ENCODE measurements around the gene CEBPZ.
"Not testable (repeated sequence)": the region's sequence is repeated elsewhere in the genome, so short reads cannot be mapped to it uniquely, and the experiment has no call there.

The CEBPZ gene

GRCh38 chr2:37215250-37215649 lies 16.1 kb downstream of the CEBPZ start:
- Histone ChIP-seq H3K79me2 (ENCODE audit: insufficient read depth, low read length) (no peaks in the 10 kb centered on the region; the same call in 1 of the 2 replicates), H3K4me2 (ENCODE audit: low read depth, low read length, poor library complexity, severe bottlenecking) (no peak overlapping the region), H3K4me3 (ENCODE audit: low read length, poor library complexity, severe bottlenecking) (no peak overlapping the region), H4K20me1 (ENCODE audit: insufficient read depth, low read length, poor library complexity, severe bottlenecking) (no peaks in the 10 kb centered on the region), H3K4me1 (ENCODE audit: insufficient read depth, low read length, poor library complexity, severe bottlenecking) (no peaks in the 10 kb centered on the region), H3K27me3 (ENCODE audit: insufficient read depth, low read length, poor library complexity, severe bottlenecking) (no peaks in the 10 kb centered on the region), H2AFZ (ENCODE audit: low read length) (no peak overlapping the region), H3F3A (ENCODE audit: low read depth) (no peaks in the 10 kb centered on the region; the same call in 1 of the 2 replicates), H3K9ac (ENCODE audit: low read depth, low read length, poor library complexity, severe bottlenecking) (no peak overlapping the region), H3K36me3 (ENCODE audit: insufficient read depth, low read length) (peaks cover 69% of the 10 kb centered on the region), H3K9me2 (replicated peaks; ENCODE audit: low read depth, low read length) (no peaks in the 10 kb centered on the region), H3K9me3 (ENCODE audit: insufficient read depth, low read depth, low read length) (no peaks in the 10 kb centered on the region)
- TF ChIP-seq CTCF (conservative IDR thresholded peaks at IDR 0.05; ENCODE audit: low read length) (no peak), EZH2phosphoT487 (IDR thresholded peaks at IDR 0.05; ENCODE audit: borderline replicate concordance) (no peak)

- Histone ChIP-seq H3K79me2 (ENCODE audit: insufficient read depth, low read length) (peaks cover 26% of the 10 kb centered on the region), H3K9me3 (ENCODE audit: insufficient read depth, low read depth, low read length) (peaks cover 7% of the 10 kb centered on the region; the same call in 1 of the 2 replicates), H3K9ac (ENCODE audit: low read depth, low read length, poor library complexity, severe bottlenecking) (no peak overlapping the region), H4K20me1 (ENCODE audit: insufficient read depth, low read length, poor library complexity, severe bottlenecking) (no peaks in the 10 kb centered on the region), H2AFZ (ENCODE audit: low read length) (no peak overlapping the region), H3K36me3 (ENCODE audit: insufficient read depth, low read length) (peaks cover 86% of the 10 kb centered on the region), H3K9me2 (replicated peaks; ENCODE audit: low read depth, low read length) (no peaks in the 10 kb centered on the region), H3K4me2 (ENCODE audit: low read depth, low read length, poor library complexity, severe bottlenecking) (no peak overlapping the region), H3K27me3 (ENCODE audit: insufficient read depth, low read length, poor library complexity, severe bottlenecking) (no peaks in the 10 kb centered on the region), H3F3A (ENCODE audit: low read depth) (no peaks in the 10 kb centered on the region; the same call in 1 of the 2 replicates), H3K4me1 (ENCODE audit: insufficient read depth, low read length, poor library complexity, severe bottlenecking) (no peaks in the 10 kb centered on the region), H3K4me3 (ENCODE audit: low read length, poor library complexity, severe bottlenecking) (no peak overlapping the region)
- no peak for TF ChIP-seq EZH2phosphoT487 (IDR thresholded peaks at IDR 0.05; ENCODE audit: borderline replicate concordance)
- no peak for TF ChIP-seq CTCF (conservative IDR thresholded peaks at IDR 0.05; ENCODE audit: low read length)
Observed at GRCh38 chr2:37211939-37212338, 19.5 kb downstream of the CEBPZ start.

- Histone ChIP-seq H3K79me2 (ENCODE audit: insufficient read depth, low read length) (peaks cover 33% of the 10 kb centered on the region), H3K4me3 (ENCODE audit: low read length, poor library complexity, severe bottlenecking) (no peak overlapping the region), H3K27me3 (ENCODE audit: insufficient read depth, low read length, poor library complexity, severe bottlenecking) (no peaks in the 10 kb centered on the region), H2AFZ (ENCODE audit: low read length) (no peak overlapping the region), H3K36me3 (ENCODE audit: insufficient read depth, low read length) (peaks cover 86% of the 10 kb centered on the region), H3K9me2 (replicated peaks; ENCODE audit: low read depth, low read length) (no peaks in the 10 kb centered on the region), H3K9ac (ENCODE audit: low read depth, low read length, poor library complexity, severe bottlenecking) (no peak overlapping the region), H3K4me1 (ENCODE audit: insufficient read depth, low read length, poor library complexity, severe bottlenecking) (no peaks in the 10 kb centered on the region), H3F3A (ENCODE audit: low read depth) (no peaks in the 10 kb centered on the region; the same call in 1 of the 2 replicates), H3K4me2 (ENCODE audit: low read depth, low read length, poor library complexity, severe bottlenecking) (no peak overlapping the region), H4K20me1 (ENCODE audit: insufficient read depth, low read length, poor library complexity, severe bottlenecking) (no peaks in the 10 kb centered on the region), H3K9me3 (ENCODE audit: insufficient read depth, low read depth, low read length) (peaks cover 7% of the 10 kb centered on the region; the same call in 1 of the 2 replicates)
- TF ChIP-seq CTCF (conservative IDR thresholded peaks at IDR 0.05; ENCODE audit: low read length): no peak
- no peak for TF ChIP-seq EZH2phosphoT487 (IDR thresholded peaks at IDR 0.05; ENCODE audit: borderline replicate concordance)
Observed at GRCh38 chr2:37211212-37211611, 20.2 kb downstream of the CEBPZ start.

GRCh38 chr2:37206760-37207159 lies 24.6 kb downstream of the CEBPZ start:
- H3K9me2 ChIP-seq (replicated peaks; ENCODE audit: low read depth, low read length): not testable (repeated sequence)
- H3K79me2 ChIP-seq (ENCODE audit: insufficient read depth, low read length): peaks cover 62% of the 10 kb centered on the region

More at GRCh38 chr2:37206760-37207159, 24.6 kb downstream of the CEBPZ start:
- peaks cover 17% of the 10 kb centered on the region for H4K20me1 ChIP-seq (ENCODE audit: insufficient read depth, low read length, poor library complexity, severe bottlenecking)
- not testable (repeated sequence) for H3F3A ChIP-seq (ENCODE audit: low read depth); H3K4me3 ChIP-seq (ENCODE audit: low read length, poor library complexity, severe bottlenecking); H2AFZ ChIP-seq (ENCODE audit: low read length); H3K4me2 ChIP-seq (ENCODE audit: low read depth, low read length, poor library complexity, severe bottlenecking); H3K9ac ChIP-seq (ENCODE audit: low read depth, low read length, poor library complexity, severe bottlenecking); H3K27me3 ChIP-seq (ENCODE audit: insufficient read depth, low read length, poor library complexity, severe bottlenecking); H3K4me1 ChIP-seq (ENCODE audit: insufficient read depth, low read length, poor library complexity, severe bottlenecking)
- peaks cover 98% of the 10 kb centered on the region for H3K36me3 ChIP-seq (ENCODE audit: insufficient read depth, low read length)
- H3K9me3 ChIP-seq (ENCODE audit: insufficient read depth, low read depth, low read length): peaks cover 15% of the 10 kb centered on the region
